B cell (primary cell): ENCODE measurements around the gene MAZ.

Experiments
- CTCF ChIP-seq: fragments of 200-600 bp; IDR thresholded peaks from one replicate; pipeline ENCODE4 v1.8.0; 2022; ENCODE audit warnings: antibody characterized with exemption, mild to moderate bottlenecking
- EZH2 ChIP-seq: IDR thresholded peaks from 2 replicates; pipeline ENCODE4 v1.6.1; 2012; ENCODE audit warnings: borderline replicate concordance, low read depth, mild to moderate bottlenecking, moderate library complexity, low read length; ENCODE audit not compliant: insufficient read depth, poor library complexity, severe bottlenecking

GRCh38 chr16:29818082-29818481 lies 11.8 kb downstream of the MAZ start:
- TF ChIP-seq CTCF = no peak
- TF ChIP-seq EZH2 = no peak
